Astrocyte (in vitro differentiated cells and primary cell): Measurements from ENCODE around the gene ANKIB1. TPM values are rescaled to one million over a fixed set of nuclear protein-coding genes. Genes with fewer than 3 reads are reported as not detected.

Source experiments
- DNase-seq: peaks from one replicate; pipeline ENCODE4 v3.0.0-alpha.2; 2010; ENCODE audit warnings: low read depth
- FAIRE-seq: peaks from 2 replicates; lab custom pipeline; 2011; peaks lifted over from hg19 to GRCh38; lab: Jason Lieb, UNC
- H2AFZ ChIP-seq: 2 replicates; pipeline ENCODE4 v1.6.0; 2012; ENCODE audit warnings: low read depth, low read length, inconsistent platforms
- H3K27ac ChIP-seq: 2 replicates; pipeline ENCODE4 v1.5.1; 2011; ENCODE audit warnings: low read depth, low read length, inconsistent platforms
- H3K27me3 ChIP-seq: 2 replicates; pipeline ENCODE4 v1.6.0; 2011; ENCODE audit warnings: low read length, inconsistent platforms; ENCODE audit not compliant: insufficient read depth
- H3K36me3 ChIP-seq: 2 replicates; pipeline ENCODE4 v1.5.1; 2011; ENCODE audit warnings: low read length, inconsistent platforms; ENCODE audit not compliant: insufficient read depth
- H3K4me1 ChIP-seq: 2 replicates; pipeline ENCODE4 v1.5.1; 2011; ENCODE audit warnings: low read length, inconsistent platforms; ENCODE audit not compliant: insufficient read depth
- H3K4me2 ChIP-seq: 2 replicates; pipeline ENCODE4 v1.6.0; 2012; ENCODE audit warnings: low read length, inconsistent platforms
- H3K4me3 ChIP-seq: 2 replicates; pipeline ENCODE4 v1.5.1; 2011; ENCODE audit warnings: low read depth, mild to moderate bottlenecking, low read length, inconsistent platforms; ENCODE audit not compliant: insufficient read depth
- H3K79me2 ChIP-seq: 2 replicates; pipeline ENCODE4 v1.6.0; 2012; ENCODE audit warnings: mild to moderate bottlenecking, low read length, inconsistent platforms; ENCODE audit not compliant: insufficient read depth
- H3K9ac ChIP-seq: 2 replicates; pipeline ENCODE4 v1.6.0; 2012; ENCODE audit warnings: mild to moderate bottlenecking, low read length, inconsistent platforms
- H3K9me3 ChIP-seq: 2 replicates; pipeline ENCODE4 v1.5.1; 2012; ENCODE audit warnings: low read depth, mild to moderate bottlenecking, low read length, inconsistent platforms; ENCODE audit not compliant: insufficient read depth
- H4K20me1 ChIP-seq: 2 replicates; pipeline ENCODE4 v1.6.0; 2012; ENCODE audit warnings: low read length, inconsistent platforms; ENCODE audit not compliant: insufficient read depth
- H3K27ac Mint-ChIP-seq: one replicate; pipeline ENCODE4 v1.8.0; 2021; ENCODE audit warnings: mild to moderate bottlenecking, mixed read lengths; ENCODE audit not compliant: unreplicated experiment
- H3K27me3 Mint-ChIP-seq: one replicate; pipeline ENCODE4 v1.8.0; 2021; ENCODE audit warnings: low read depth, mixed read lengths; ENCODE audit not compliant: unreplicated experiment
- H3K36me3 Mint-ChIP-seq: one replicate; pipeline ENCODE4 v1.8.0; 2021; ENCODE audit warnings: low read depth, mixed read lengths; ENCODE audit not compliant: unreplicated experiment
- H3K4me1 Mint-ChIP-seq: one replicate; pipeline ENCODE4 v1.8.0; 2021; ENCODE audit warnings: low read depth, mixed read lengths; ENCODE audit not compliant: unreplicated experiment
- H3K4me3 Mint-ChIP-seq: one replicate; pipeline ENCODE4 v1.8.0; 2021; ENCODE audit warnings: mild to moderate bottlenecking, moderate library complexity, mixed read lengths; ENCODE audit not compliant: unreplicated experiment
- H3K9me3 Mint-ChIP-seq: one replicate; pipeline ENCODE4 v1.8.0; 2021; ENCODE audit warnings: mild to moderate bottlenecking, mixed read lengths; ENCODE audit not compliant: unreplicated experiment
- CTCF ChIP-seq: IDR thresholded peaks from 2 replicates; pipeline ENCODE4 v1.5.1; 2011; ENCODE audit warnings: low read depth, mild to moderate bottlenecking, inconsistent platforms, low read length, moderate library complexity; ENCODE audit not compliant: insufficient read depth
- EZH2 ChIP-seq: IDR thresholded peaks from 2 replicates; pipeline ENCODE4 v1.6.1; 2012; ENCODE audit warnings: mild to moderate bottlenecking, low read length, inconsistent platforms; ENCODE audit not compliant: insufficient read depth
- total RNA-seq: library from RNA; stranded (reverse); gene quantifications from 2 replicates; pipeline ENCODE4 v1.2.1, GENCODE V29; 2021

The ANKIB1 gene
- total RNA-seq, 1 donor from 2014 or later: 83.3 TPM

GRCh38 chr7:92366730-92367129, 121.0 kb downstream of the ANKIB1 start:
- TF ChIP-seq EZH2: no peak
- no peak for TF ChIP-seq CTCF
- Histone ChIP-seq H3K27me3 (no peaks in the 10 kb centered on the region), H2AFZ (no peak overlapping the region), H3K4me2 (peak overlapping the region; percentile 25), H3K36me3 (peaks cover 14% of the 10 kb centered on the region), H3K9me3 (no peaks in the 10 kb centered on the region), H3K79me2 (no peaks in the 10 kb centered on the region), H3K9ac (no peak overlapping the region), H3K4me1 (peaks cover 3% of the 10 kb centered on the region), H3K4me3 (no peak overlapping the region), H3K27ac (no peak overlapping the region), H4K20me1 (no peaks in the 10 kb centered on the region)
- Mint-ChIP-seq H3K4me1 (peaks cover 1% of the 10 kb centered on the region), H3K27ac (no peak overlapping the region), H3K36me3 (peaks cover 5% of the 10 kb centered on the region), H3K9me3 (no peaks in the 10 kb centered on the region), H3K4me3 (no peak overlapping the region), H3K27me3 (no peaks in the 10 kb centered on the region)
- peak; percentile 52 for FAIRE-seq
- DNase-seq: peak; percentile 69

- no peak overlapping the region for H3K4me3 Mint-ChIP-seq
- FAIRE-seq (no peak), DNase-seq (no peak)
- peaks cover 3% of the 10 kb centered on the region for H3K4me1 ChIP-seq
- H3K9me3 ChIP-seq: no peaks in the 10 kb centered on the region
- no peaks in the 10 kb centered on the region for H3K27me3 Mint-ChIP-seq
- TF ChIP-seq EZH2 (no peak), CTCF (no peak)
- no peak overlapping the region for H2AFZ ChIP-seq
- no peaks in the 10 kb centered on the region for H4K20me1 ChIP-seq
- H3K27me3 ChIP-seq: no peaks in the 10 kb centered on the region
- H3K27ac Mint-ChIP-seq: no peak overlapping the region
- no peaks in the 10 kb centered on the region for H3K9me3 Mint-ChIP-seq
- H3K27ac ChIP-seq: no peak overlapping the region
- H3K79me2 ChIP-seq: no peaks in the 10 kb centered on the region
- peaks cover 6% of the 10 kb centered on the region for H3K36me3 ChIP-seq
- H3K4me2 ChIP-seq: no peak overlapping the region
- H3K9ac ChIP-seq: no peak overlapping the region
- H3K4me1 Mint-ChIP-seq: peaks cover 1% of the 10 kb centered on the region
- H3K4me3 ChIP-seq: no peak overlapping the region
- peaks cover 3% of the 10 kb centered on the region for H3K36me3 Mint-ChIP-seq
These were observed 123.0 kb downstream of the ANKIB1 start for GRCh38 chr7:92368741-92369140.

GRCh38 chr7:92375013-92375412, 129.2 kb downstream of the ANKIB1 start:
- H3K9me3 Mint-ChIP-seq: no peaks in the 10 kb centered on the region

More at GRCh38 chr7:92375013-92375412, 129.2 kb downstream of the ANKIB1 start:
- no peak overlapping the region for H3K27ac ChIP-seq
- no peaks in the 10 kb centered on the region for H3K27me3 ChIP-seq
- H3K27ac Mint-ChIP-seq: no peak overlapping the region
- TF ChIP-seq EZH2 (no peak), CTCF (no peak)
- H3K36me3 ChIP-seq: peaks cover 7% of the 10 kb centered on the region
- H3K4me1 ChIP-seq: no peaks in the 10 kb centered on the region
- H3K4me3 Mint-ChIP-seq: no peak overlapping the region
- no peak for FAIRE-seq
- H3K36me3 Mint-ChIP-seq: peaks cover 16% of the 10 kb centered on the region
- H3K9me3 ChIP-seq: no peaks in the 10 kb centered on the region
- no peak overlapping the region for H3K4me2 ChIP-seq
- H3K4me3 ChIP-seq: no peak overlapping the region
- H4K20me1 ChIP-seq: no peaks in the 10 kb centered on the region
- DNase-seq: peak; percentile 25
- no peaks in the 10 kb centered on the region for H3K27me3 Mint-ChIP-seq
- H2AFZ ChIP-seq: no peak overlapping the region
- H3K79me2 ChIP-seq: no peaks in the 10 kb centered on the region
- H3K9ac ChIP-seq: no peak overlapping the region
- H3K4me1 Mint-ChIP-seq: no peaks in the 10 kb centered on the region
